Astrocyte (in vitro differentiated cells and primary cell): ENCODE data around the gene MAPKAPK5.

Experiments
- EZH2 ChIP-seq: IDR thresholded peaks from 2 replicates; pipeline ENCODE4 v1.6.1; 2012; ENCODE audit warnings: mild to moderate bottlenecking, low read length, inconsistent platforms; ENCODE audit not compliant: insufficient read depth
- TF ChIP-seq, protein P1 (sequence below): IDR thresholded peaks from 2 replicates; pipeline ENCODE4 v1.5.1; 2011; ENCODE audit warnings: low read depth, mild to moderate bottlenecking, inconsistent platforms, low read length, moderate library complexity; ENCODE audit not compliant: insufficient read depth

DNA sequence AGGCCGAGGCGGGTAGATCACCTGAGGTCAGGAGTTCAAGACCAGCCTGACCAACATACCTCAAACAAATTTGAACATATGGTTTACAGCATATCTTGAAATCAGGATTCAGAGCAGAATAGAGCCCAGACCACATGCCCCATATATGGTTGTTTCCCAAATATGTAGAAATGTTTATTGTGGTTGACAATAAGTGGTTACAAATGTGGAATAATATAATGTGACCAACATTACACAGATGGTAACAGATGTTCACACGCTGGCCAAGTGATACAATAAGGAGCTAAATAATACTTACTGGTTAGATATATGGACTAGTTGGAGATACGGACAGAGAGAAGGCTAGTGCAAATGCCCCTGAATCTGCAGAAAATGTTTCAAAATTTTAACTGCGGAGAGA, 85.3 kb downstream of the MAPKAPK5 start:
- TF ChIP-seq, protein P1, sequence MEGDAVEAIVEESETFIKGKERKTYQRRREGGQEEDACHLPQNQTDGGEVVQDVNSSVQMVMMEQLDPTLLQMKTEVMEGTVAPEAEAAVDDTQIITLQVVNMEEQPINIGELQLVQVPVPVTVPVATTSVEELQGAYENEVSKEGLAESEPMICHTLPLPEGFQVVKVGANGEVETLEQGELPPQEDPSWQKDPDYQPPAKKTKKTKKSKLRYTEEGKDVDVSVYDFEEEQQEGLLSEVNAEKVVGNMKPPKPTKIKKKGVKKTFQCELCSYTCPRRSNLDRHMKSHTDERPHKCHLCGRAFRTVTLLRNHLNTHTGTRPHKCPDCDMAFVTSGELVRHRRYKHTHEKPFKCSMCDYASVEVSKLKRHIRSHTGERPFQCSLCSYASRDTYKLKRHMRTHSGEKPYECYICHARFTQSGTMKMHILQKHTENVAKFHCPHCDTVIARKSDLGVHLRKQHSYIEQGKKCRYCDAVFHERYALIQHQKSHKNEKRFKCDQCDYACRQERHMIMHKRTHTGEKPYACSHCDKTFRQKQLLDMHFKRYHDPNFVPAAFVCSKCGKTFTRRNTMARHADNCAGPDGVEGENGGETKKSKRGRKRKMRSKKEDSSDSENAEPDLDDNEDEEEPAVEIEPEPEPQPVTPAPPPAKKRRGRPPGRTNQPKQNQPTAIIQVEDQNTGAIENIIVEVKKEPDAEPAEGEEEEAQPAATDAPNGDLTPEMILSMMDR, result no peak
- no peak for TF ChIP-seq EZH2
